Smooth muscle cell (in vitro differentiated cells): Measurements from ENCODE around the gene ALAS1. TPM values are rescaled to one million over a fixed set of nuclear protein-coding genes. Genes with fewer than 3 reads are reported as not detected.
"Not testable (repeated sequence)": the region's sequence is repeated elsewhere in the genome, so short reads cannot be mapped to it uniquely, and the experiment has no call there.

Experiments
- DNase-seq: peaks from one replicate; lab custom pipeline; 2025; ENCODE audit not compliant: unreplicated experiment; lab: John Stamatoyannopoulos, UW
- H2AFZ ChIP-seq: fragments of 200-600 bp; sonication (generic); 2 replicates; pipeline ENCODE4 v1.6.0; 2016; ENCODE audit warnings: antibody characterized with exemption, low read depth, mild to moderate bottlenecking
- H3F3A ChIP-seq: fragments of 200-600 bp; sonication (generic); 2 replicates; pipeline ENCODE4 v1.6.0; 2017; ENCODE audit warnings: antibody characterized with exemption, low read depth
- H3K27ac ChIP-seq: fragments of 200-600 bp; sonication (generic); 2 replicates; pipeline ENCODE4 v1.5.1; 2016; ENCODE audit warnings: low read depth, mild to moderate bottlenecking
- H3K27me3 ChIP-seq: fragments of 200-600 bp; sonication (generic); 2 replicates; pipeline ENCODE4 v1.6.1; 2016; ENCODE audit warnings: low read depth, mild to moderate bottlenecking
- H3K36me3 ChIP-seq: fragments of 200-600 bp; sonication (generic); 2 replicates; pipeline ENCODE4 v1.5.1; 2016; ENCODE audit warnings: low read depth
- H3K4me1 ChIP-seq: fragments of 200-600 bp; sonication (generic); 2 replicates; pipeline ENCODE4 v1.5.1; 2016; ENCODE audit warnings: low read depth
- H3K4me2 ChIP-seq: fragments of 200-600 bp; sonication (generic); 2 replicates; pipeline ENCODE4 v1.6.0; 2016; ENCODE audit warnings: mild to moderate bottlenecking
- H3K4me3 ChIP-seq: fragments of 200-600 bp; sonication (generic); 2 replicates; pipeline ENCODE4 v1.5.1; 2016; ENCODE audit warnings: mild to moderate bottlenecking
- H3K79me2 ChIP-seq: fragments of 200-600 bp; sonication (generic); 2 replicates; pipeline ENCODE4 v1.6.0; 2016; ENCODE audit warnings: low read depth, mild to moderate bottlenecking
- H3K9ac ChIP-seq: fragments of 200-600 bp; sonication (generic); 2 replicates; pipeline ENCODE4 v1.6.0; 2016; ENCODE audit warnings: low read depth
- H3K9me3 ChIP-seq: fragments of 200-600 bp; sonication (generic); replicated peaks from 2 replicates; pipeline ENCODE4 v1.5.1; 2016; ENCODE audit warnings: low read depth
- H4K20me1 ChIP-seq: fragments of 200-600 bp; sonication (generic); 2 replicates; pipeline ENCODE4 v1.6.0; 2016; ENCODE audit warnings: low read depth
- WGBS: methylation state at CpG from one replicate; pipeline ENCODE4 v1.1.7; 2016; ENCODE audit warnings: low lambda C conversion rate; 5-methylcytosine and 5-hydroxymethylcytosine counted together
- polyA plus RNA-seq: library from polyadenylated mRNA; unstranded; fragments of >200 nt; fragmentation: Nextera tagmentation; extraction: Ambion mirVana; gene quantifications from 2 replicates; pipeline ENCODE4 v1.2.1, GENCODE V29; 2016
- total RNA-seq: library from RNA; depleted of rRNA; stranded (reverse); fragments of >200 nt; gene quantifications from 2 replicates; pipeline ENCODE4 v1.2.3, GENCODE V29; 2014
- TF ChIP-seq, protein P1 (sequence below): fragments of 200-600 bp; sonication (generic); IDR thresholded peaks from 2 replicates; pipeline ENCODE4 v1.5.1; 2017; ENCODE audit warnings: borderline replicate concordance, mild to moderate bottlenecking, antibody characterized with exemption; ENCODE audit not compliant: insufficient read depth, poor library complexity, severe bottlenecking

Gene ALAS1
- total and polyA plus RNA-seq, 2 experiments from 2014 or later: 35.7 to 59.4 TPM

DNA sequence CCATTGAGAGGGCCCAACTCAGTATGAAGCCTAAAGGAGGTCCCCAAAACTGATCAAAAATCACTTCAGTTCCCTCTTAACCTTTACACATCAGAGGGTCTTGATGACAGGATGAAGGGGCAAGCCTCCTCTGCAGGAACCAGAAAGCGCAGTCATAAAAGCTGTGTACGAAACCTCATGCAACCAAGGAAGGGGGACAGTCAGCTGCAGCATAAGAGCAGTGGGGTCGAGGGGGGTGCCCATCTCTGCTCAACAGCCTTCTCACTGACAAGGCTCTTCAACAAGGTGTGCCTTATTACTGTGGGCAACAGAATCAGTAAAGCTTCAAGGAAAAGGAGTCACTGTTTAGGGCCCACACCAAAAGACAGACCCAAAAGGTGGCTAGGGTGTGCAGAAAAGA is 47.6 kb upstream of the ALAS1 start:
- Histone ChIP-seq H3K36me3 (no peaks in the 10 kb centered on the region), H3K27me3 (no peaks in the 10 kb centered on the region), H3F3A (no peaks in the 10 kb centered on the region), H3K4me2 (no peak overlapping the region), H3K79me2 (peaks cover 13% of the 10 kb centered on the region), H3K4me3 (no peak overlapping the region), H3K9ac (no peak overlapping the region), H3K9me3 (no peaks in the 10 kb centered on the region), H3K27ac (no peak overlapping the region), H3K4me1 (peaks cover 4% of the 10 kb centered on the region), H2AFZ (no peak overlapping the region), H4K20me1 (no peaks in the 10 kb centered on the region)
- TF ChIP-seq, protein P1, sequence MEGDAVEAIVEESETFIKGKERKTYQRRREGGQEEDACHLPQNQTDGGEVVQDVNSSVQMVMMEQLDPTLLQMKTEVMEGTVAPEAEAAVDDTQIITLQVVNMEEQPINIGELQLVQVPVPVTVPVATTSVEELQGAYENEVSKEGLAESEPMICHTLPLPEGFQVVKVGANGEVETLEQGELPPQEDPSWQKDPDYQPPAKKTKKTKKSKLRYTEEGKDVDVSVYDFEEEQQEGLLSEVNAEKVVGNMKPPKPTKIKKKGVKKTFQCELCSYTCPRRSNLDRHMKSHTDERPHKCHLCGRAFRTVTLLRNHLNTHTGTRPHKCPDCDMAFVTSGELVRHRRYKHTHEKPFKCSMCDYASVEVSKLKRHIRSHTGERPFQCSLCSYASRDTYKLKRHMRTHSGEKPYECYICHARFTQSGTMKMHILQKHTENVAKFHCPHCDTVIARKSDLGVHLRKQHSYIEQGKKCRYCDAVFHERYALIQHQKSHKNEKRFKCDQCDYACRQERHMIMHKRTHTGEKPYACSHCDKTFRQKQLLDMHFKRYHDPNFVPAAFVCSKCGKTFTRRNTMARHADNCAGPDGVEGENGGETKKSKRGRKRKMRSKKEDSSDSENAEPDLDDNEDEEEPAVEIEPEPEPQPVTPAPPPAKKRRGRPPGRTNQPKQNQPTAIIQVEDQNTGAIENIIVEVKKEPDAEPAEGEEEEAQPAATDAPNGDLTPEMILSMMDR: no peak
- WGBS: 92% methylated on average over 3 of the region's 3 CpGs
- DNase-seq: no peak

DNA sequence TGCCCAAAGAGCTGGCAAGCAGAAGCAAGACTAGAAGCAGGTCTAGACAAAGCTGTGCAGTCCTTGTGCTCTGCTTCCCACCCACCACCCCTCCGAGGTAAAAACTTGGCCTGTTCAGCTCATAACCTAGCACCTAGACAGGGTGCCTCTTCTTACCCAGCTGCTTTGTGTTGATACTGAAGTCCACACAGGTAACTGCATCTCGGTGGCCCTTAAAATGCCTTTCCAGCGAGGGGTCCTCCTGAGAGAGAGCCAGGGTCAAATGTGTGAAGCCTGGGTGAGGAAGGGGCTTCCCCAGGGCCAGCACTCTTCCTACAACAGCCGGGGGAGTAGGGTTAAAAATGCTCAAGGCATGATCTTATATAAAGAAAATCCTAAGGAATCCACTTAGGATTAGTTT is 47.1 kb upstream of the ALAS1 start:
- H2AFZ ChIP-seq: no peak overlapping the region
- H4K20me1 ChIP-seq: no peaks in the 10 kb centered on the region
- no peaks in the 10 kb centered on the region for H3F3A ChIP-seq
- no peak for DNase-seq
- H3K9me3 ChIP-seq: no peaks in the 10 kb centered on the region
- no peak overlapping the region for H3K4me2 ChIP-seq
- H3K4me3 ChIP-seq: no peak overlapping the region
- H3K27ac ChIP-seq: no peak overlapping the region
- peaks cover 13% of the 10 kb centered on the region for H3K79me2 ChIP-seq
- TF ChIP-seq, protein P1: no peak
- H3K27me3 ChIP-seq: no peaks in the 10 kb centered on the region
- no peak overlapping the region for H3K9ac ChIP-seq
- WGBS: 92% methylated on average over 4 of the region's 4 CpGs
- peaks cover 4% of the 10 kb centered on the region for H3K4me1 ChIP-seq
- H3K36me3 ChIP-seq: no peaks in the 10 kb centered on the region

DNA sequence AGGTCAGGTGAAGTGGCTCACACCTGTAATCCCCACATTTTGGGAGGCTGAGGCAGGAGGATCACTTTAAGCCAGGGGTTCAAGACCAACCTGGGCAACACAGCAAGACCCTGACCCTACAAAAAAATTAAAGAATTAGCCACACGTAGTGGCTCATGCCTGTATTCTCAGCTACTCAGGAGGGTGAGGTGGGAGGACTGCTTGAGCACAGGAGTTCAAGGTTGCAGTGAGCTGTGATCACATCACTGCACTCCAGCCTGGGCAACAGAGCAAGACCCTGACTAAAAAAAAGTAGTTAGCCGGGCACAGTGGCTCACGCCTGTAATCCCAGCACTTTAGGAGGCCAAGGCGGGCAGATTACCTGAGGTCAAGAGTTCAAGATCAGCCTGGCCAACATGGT is 46.0 kb upstream of the ALAS1 start:
- not testable (repeated sequence) for H3K4me2 ChIP-seq, H4K20me1 ChIP-seq, H3F3A ChIP-seq, H3K9ac ChIP-seq, H3K36me3 ChIP-seq, H2AFZ ChIP-seq, H3K4me3 ChIP-seq, H3K4me1 ChIP-seq, H3K27ac ChIP-seq, H3K9me3 ChIP-seq, H3K27me3 ChIP-seq, DNase-seq
- H3K79me2 ChIP-seq: peaks cover 13% of the 10 kb centered on the region
- 93% methylated on average over 4 of the region's 4 CpGs for WGBS

DNA sequence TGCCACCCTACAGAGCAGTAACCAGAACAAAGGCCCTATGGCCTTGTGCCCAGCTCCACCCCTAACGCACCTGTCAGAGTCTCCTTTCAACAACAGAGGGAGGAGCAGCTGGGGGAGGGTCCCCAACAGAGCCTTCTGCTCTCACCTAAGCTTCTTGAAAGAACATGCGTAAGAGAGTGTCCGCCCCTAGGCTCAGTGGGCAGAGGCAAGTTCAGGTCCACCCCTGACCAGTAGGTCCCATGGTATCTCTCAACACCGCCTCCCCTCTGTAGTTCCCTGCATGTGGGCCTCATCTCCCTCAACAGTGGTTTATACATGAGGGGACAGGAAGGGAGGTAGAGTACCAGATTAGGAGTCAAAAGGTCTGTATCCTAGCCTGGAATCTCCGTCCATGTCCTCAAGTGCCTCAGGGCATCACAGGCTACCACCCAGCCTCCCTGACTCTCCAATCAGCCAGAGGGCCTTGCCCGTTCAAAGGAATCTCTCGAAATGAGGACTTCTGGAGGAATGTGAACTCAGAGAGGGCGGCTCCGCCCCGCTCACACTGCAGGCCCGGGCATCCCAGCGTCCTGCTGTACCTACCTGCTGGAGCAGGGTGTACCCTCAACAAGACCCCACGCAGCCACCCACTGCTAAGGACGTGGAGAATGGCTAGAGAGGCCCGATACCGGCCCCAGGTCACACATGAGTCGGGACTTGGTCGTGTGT is 44.4 kb upstream of the ALAS1 start:
- no peaks in the 10 kb centered on the region for H3K9me3 ChIP-seq
- H3K4me2 ChIP-seq: peak overlapping the region; percentile 99
- no peaks in the 10 kb centered on the region for H3F3A ChIP-seq
- peaks cover 13% of the 10 kb centered on the region for H3K79me2 ChIP-seq
- H3K27ac ChIP-seq: peak overlapping the region; percentile 82
- H3K9ac ChIP-seq: peak overlapping the region; percentile 72
- TF ChIP-seq, protein P1: no peak
- DNase-seq: no peak
- H3K36me3 ChIP-seq: no peaks in the 10 kb centered on the region
- peak overlapping the region; percentile 80 for H3K4me3 ChIP-seq
- 12% methylated on average over 18 of the region's 18 CpGs for WGBS
- H4K20me1 ChIP-seq: no peaks in the 10 kb centered on the region
- no peaks in the 10 kb centered on the region for H3K27me3 ChIP-seq
- peak overlapping the region; percentile 95 for H2AFZ ChIP-seq
- H3K4me1 ChIP-seq: peaks cover 4% of the 10 kb centered on the region
